ENCODE results near the gene SEPTIN11.
A peak's percentile ranks its signal among the peaks of the same experiment; 100 is the strongest.

The SEPTIN11 gene

GRCh38 chr4:76949276-76950051 is at the start of gene SEPTIN11:
SEPTIN11 (plus strand) TSS chr4:76949752; CDS start chr4:76949904, 152 bp downstream.
- peak within 1 kb of the TSS; percentile 62 for H3K4me3 ChIP-seq (ENCODE audit: low read depth, low read length)
- peak; percentile 89 for DNase-seq (ENCODE audit: low read depth)

- DNase-seq (ENCODE audit: low read depth): no peak
- no peak overlapping the region for H3K4me3 ChIP-seq (ENCODE audit: low read depth, low read length)
These were observed 47.2 kb upstream of the SEPTIN11 start for GRCh38 chr4:76902233-76902890.

GRCh38 chr4:76904646-76905190 is 44.8 kb upstream of the SEPTIN11 start:
- no peak overlapping the region for H3K4me3 ChIP-seq (ENCODE audit: low read depth, low read length)
- no peak for DNase-seq (ENCODE audit: low read depth)

GRCh38 chr4:76905521-76905920 is 44.0 kb upstream of the SEPTIN11 start:
- DNase-seq (ENCODE audit: low read depth): peak; percentile 32
- H3K4me3 ChIP-seq (ENCODE audit: low read depth, low read length): no peak overlapping the region

GRCh38 chr4:76909711-76910110 is 39.8 kb upstream of the SEPTIN11 start:
- DNase-seq (ENCODE audit: low read depth): no peak
- H3K4me3 ChIP-seq (ENCODE audit: low read depth, low read length): no peak overlapping the region

GRCh38 chr4:76920715-76921114 is 28.8 kb upstream of the SEPTIN11 start:
- no peak overlapping the region for H3K4me3 ChIP-seq (ENCODE audit: low read depth, low read length)
- no peak for DNase-seq (ENCODE audit: low read depth)

- DNase-seq (ENCODE audit: low read depth): no peak
- no peak overlapping the region for H3K4me3 ChIP-seq (ENCODE audit: low read depth, low read length)
These were observed 25.8 kb upstream of the SEPTIN11 start for GRCh38 chr4:76923619-76924357.

- no peak overlapping the region for H3K4me3 ChIP-seq (ENCODE audit: low read depth, low read length)
- no peak for DNase-seq (ENCODE audit: low read depth)
These were observed 22.7 kb upstream of the SEPTIN11 start for GRCh38 chr4:76926841-76927240.

- DNase-seq (ENCODE audit: low read depth): no peak
- H3K4me3 ChIP-seq (ENCODE audit: low read depth, low read length): no peak overlapping the region
These were observed 18.9 kb upstream of the SEPTIN11 start for GRCh38 chr4:76930685-76931084.

- DNase-seq (ENCODE audit: low read depth): no peak
These were observed 18.5 kb upstream of the SEPTIN11 start for GRCh38 chr4:76931087-76931486.

GRCh38 chr4:76931576-76932276 is 17.8 kb upstream of the SEPTIN11 start:
- no peak for DNase-seq (ENCODE audit: low read depth)
- H3K4me3 ChIP-seq (ENCODE audit: low read depth, low read length): no peak overlapping the region

More at GRCh38 chr4:76931087-76931486, 18.5 kb upstream of the SEPTIN11 start:
- H3K4me3 ChIP-seq (ENCODE audit: low read depth, low read length): no peak overlapping the region

GRCh38 chr4:76939184-76939583 is 10.4 kb upstream of the SEPTIN11 start:
- no peak for DNase-seq (ENCODE audit: low read depth)

GRCh38 chr4:76943129-76943620 is 6.4 kb upstream of the SEPTIN11 start:
- H3K4me3 ChIP-seq (ENCODE audit: low read depth, low read length): no peak overlapping the region
- DNase-seq (ENCODE audit: low read depth): no peak

More at GRCh38 chr4:76939184-76939583, 10.4 kb upstream of the SEPTIN11 start:
- no peak overlapping the region for H3K4me3 ChIP-seq (ENCODE audit: low read depth, low read length)

- DNase-seq (ENCODE audit: low read depth): no peak
- H3K4me3 ChIP-seq (ENCODE audit: low read depth, low read length): no peak overlapping the region
These were observed 5.8 kb upstream of the SEPTIN11 start for GRCh38 chr4:76943790-76944189.

GRCh38 chr4:76947369-76947768 is 2.2 kb upstream of the SEPTIN11 start:
- no peak for DNase-seq (ENCODE audit: low read depth)
- H3K4me3 ChIP-seq (ENCODE audit: low read depth, low read length): peak overlapping the region; percentile 62

GRCh38 chr4:76948443-76949275 is 893 bp upstream of the SEPTIN11 start:
- peak overlapping the region; percentile 62 for H3K4me3 ChIP-seq (ENCODE audit: low read depth, low read length)
- no peak for DNase-seq (ENCODE audit: low read depth)

- no peak for DNase-seq (ENCODE audit: low read depth)
These were observed 752 bp downstream of the SEPTIN11 start for GRCh38 chr4:76950052-76950955.

More at GRCh38 chr4:76950052-76950955, 752 bp downstream of the SEPTIN11 start:
- H3K4me3 ChIP-seq (ENCODE audit: low read depth, low read length): peak overlapping the region; percentile 62
